Mesenchymal stem cell (in vitro differentiated cells and primary cell): ENCODE data around the gene DNPEP.

Experiments
- DNase-seq: peaks from one replicate; pipeline ENCODE4 v3.0.0-alpha.2; 2013
- H2AFZ ChIP-seq: one replicate; pipeline ENCODE4 v1.6.1; 2013; ENCODE audit warnings: low read depth, mild to moderate bottlenecking, control low read depth, inconsistent platforms, low read length, moderate library complexity
- H2AK5ac ChIP-seq: 2 replicates; pipeline ENCODE4 v1.6.1; 2013; ENCODE audit warnings: low read length, moderate library complexity, mild to moderate bottlenecking, inconsistent platforms; ENCODE audit not compliant: severe bottlenecking
- H2BK120ac ChIP-seq: one replicate; pipeline ENCODE4 v1.6.1; 2013; ENCODE audit warnings: low read depth, mild to moderate bottlenecking, inconsistent platforms, low read length, moderate library complexity
- H2BK12ac ChIP-seq, 2 experiments: one replicate each; pipeline ENCODE4 v1.6.1; 2013; ENCODE audit warnings: inconsistent platforms in 2 of 2, low read length in 2 of 2, mild to moderate bottlenecking in 2 of 2, moderate library complexity in 2 of 2, control low read depth in 1 of 2
- H2BK15ac ChIP-seq: one replicate; pipeline ENCODE4 v1.6.1; 2013; ENCODE audit warnings: mild to moderate bottlenecking, low read depth, inconsistent platforms; ENCODE audit not compliant: poor library complexity, severe bottlenecking
- H2BK5ac ChIP-seq: 2 replicates; pipeline ENCODE4 v1.6.1; 2013; ENCODE audit warnings: low read depth, mild to moderate bottlenecking, low read length, control low read depth, inconsistent platforms; ENCODE audit not compliant: poor library complexity, severe bottlenecking
- H3K14ac ChIP-seq, 2 experiments: one replicate each; pipeline ENCODE4 v1.6.1; 2013; ENCODE audit warnings: inconsistent platforms in 2 of 2, low read length in 2 of 2, control low read depth in 1 of 2, mild to moderate bottlenecking in 1 of 2, moderate library complexity in 1 of 2
- H3K18ac ChIP-seq, 2 experiments: one replicate each; pipeline ENCODE4 v1.6.1; 2013; ENCODE audit warnings: inconsistent platforms in 2 of 2, low read length in 2 of 2, control low read depth in 1 of 2, low read depth in 1 of 2, mild to moderate bottlenecking in 1 of 2
- H3K23ac ChIP-seq, 2 experiments: one replicate each; pipeline ENCODE4 v1.6.1; 2013; ENCODE audit warnings: inconsistent platforms in 2 of 2, low read length in 2 of 2, mild to moderate bottlenecking in 2 of 2, moderate library complexity in 2 of 2, control low read depth in 1 of 2
- H3K27ac ChIP-seq: 2 replicates; pipeline ENCODE4 v1.5.1; 2013; ENCODE audit warnings: mild to moderate bottlenecking, moderate library complexity, low read length, control low read depth, inconsistent platforms; ENCODE audit not compliant: poor library complexity, severe bottlenecking
- H3K27me3 ChIP-seq, 2 experiments: 2 replicates each; pipeline versions ENCODE4 v1.6.1 to v1.7.0; 2013; ENCODE audit warnings: low read length in 2 of 2, mild to moderate bottlenecking in 2 of 2, moderate library complexity in 2 of 2, control low read depth in 1 of 2, inconsistent platforms in 1 of 2; ENCODE audit not compliant: control insufficient read depth in 1 of 2, insufficient read depth in 1 of 2
- H3K36me3 ChIP-seq, 2 experiments: 2 replicates each; pipeline versions ENCODE4 v1.6.1 to v1.7.0; 2013; ENCODE audit warnings: low read length in 2 of 2, control low read depth in 1 of 2, inconsistent platforms in 1 of 2, low read depth in 1 of 2, mild to moderate bottlenecking in 1 of 2; ENCODE audit not compliant: insufficient read depth in 2 of 2, control insufficient read depth in 1 of 2
- H3K4ac ChIP-seq, 2 experiments: one replicate each; pipeline ENCODE4 v1.6.1; 2013; ENCODE audit warnings: inconsistent platforms in 2 of 2, low read length in 2 of 2, mild to moderate bottlenecking in 2 of 2, moderate library complexity in 2 of 2, control low read depth in 1 of 2, low read depth in 1 of 2
- H3K4me1 ChIP-seq: 2 replicates; pipeline ENCODE4 v1.6.1; 2013; ENCODE audit warnings: low read depth, low read length, control low read depth; ENCODE audit not compliant: control insufficient read depth, insufficient read depth
- H3K4me2 ChIP-seq: 2 replicates; pipeline ENCODE4 v1.6.1; 2013; ENCODE audit warnings: low read length, mild to moderate bottlenecking, inconsistent platforms; ENCODE audit not compliant: poor library complexity, severe bottlenecking
- H3K4me3 ChIP-seq, 2 experiments: 2 replicates each; pipeline versions ENCODE4 v1.5.1 to v1.7.0; 2013; ENCODE audit warnings: low read length in 2 of 2, mild to moderate bottlenecking in 2 of 2, control low read depth in 1 of 2, low read depth in 1 of 2; ENCODE audit not compliant: insufficient read depth in 1 of 2
- H3K79me1 ChIP-seq: replicated peaks from 2 replicates; pipeline ENCODE4 v1.6.1; 2013; ENCODE audit warnings: mild to moderate bottlenecking, control low read depth, low read length, inconsistent platforms; ENCODE audit not compliant: poor library complexity, severe bottlenecking
- H3K9ac ChIP-seq: 2 replicates; pipeline ENCODE4 v1.7.0; 2013; ENCODE audit warnings: mild to moderate bottlenecking, low read length, moderate library complexity
- H3K9me3 ChIP-seq: 2 replicates; pipeline ENCODE4 v1.7.0; 2013; ENCODE audit warnings: mild to moderate bottlenecking, low read length; ENCODE audit not compliant: control insufficient read depth
- H4K8ac ChIP-seq: one replicate; pipeline ENCODE4 v1.6.1; 2013; ENCODE audit warnings: inconsistent platforms, mild to moderate bottlenecking, low read length, moderate library complexity
- H4K91ac ChIP-seq: one replicate; pipeline ENCODE4 v1.6.1; 2013; ENCODE audit warnings: mild to moderate bottlenecking, low read length, inconsistent platforms
- WGBS: methylation state at CpG from one replicate; pipeline ENCODE4 v1.1.7; 2013; ENCODE audit warnings: mixed read lengths; 5-methylcytosine and 5-hydroxymethylcytosine counted together

DNPEP gene

DNA sequence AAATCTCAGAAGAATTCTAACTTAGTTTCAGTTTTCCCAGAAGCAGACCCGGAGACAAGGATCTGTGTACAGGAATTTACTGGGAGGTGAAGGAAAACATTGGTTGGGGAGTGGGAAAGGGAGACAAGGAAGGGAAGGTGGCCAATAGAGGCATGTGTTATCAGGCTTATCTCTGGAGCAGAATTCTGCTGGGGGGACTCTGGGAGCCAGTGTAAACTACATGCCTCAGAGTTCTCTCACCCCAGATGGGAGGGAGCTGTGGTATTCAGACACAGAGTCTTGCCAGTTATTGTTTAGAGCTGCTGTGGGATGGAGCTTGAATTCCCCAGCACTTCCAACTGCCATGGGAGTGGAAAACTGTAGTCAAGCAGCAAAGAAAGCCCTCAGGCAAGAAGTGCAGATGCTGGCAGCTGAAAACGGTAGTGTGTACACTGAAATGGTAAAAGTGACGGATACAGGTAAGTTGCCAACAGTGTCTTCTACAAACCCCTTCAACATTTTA is 19.0 kb downstream of the DNPEP start:
- Histone ChIP-seq H2BK5ac (no peak overlapping the region), H3K27ac (peak overlapping the region; percentile 3), H3K4me1 (peaks cover 2% of the 10 kb centered on the region), H3K4me2 (no peak overlapping the region), H3K9ac (peak overlapping the region; percentile 50), H4K91ac (no peak overlapping the region), H3K4ac (peak overlapping the region in 1 of 2 experiments; percentile 73), H2BK15ac (no peak overlapping the region), H3K18ac (peak overlapping the region in 1 of 2 experiments; percentile 49), H2BK120ac (no peak overlapping the region), H4K8ac (no peak overlapping the region), H3K14ac (no peak overlapping the region), H3K36me3 (peaks cover 6% of the 10 kb centered on the region in 2 experiments), H3K4me3 (peak overlapping the region in 1 of 2 experiments; percentile 58), H3K23ac (no peak overlapping the region), H3K9me3 (no peaks in the 10 kb centered on the region), H2BK12ac (peak overlapping the region in 1 of 2 experiments; percentile 42), H2AFZ (no peak overlapping the region), H3K27me3 (no peaks in the 10 kb centered on the region), H2AK5ac (no peak overlapping the region), H3K79me1 (no peaks in the 10 kb centered on the region)
- WGBS: 44% methylated on average over 1 of the region's 3 CpGs
- DNase-seq: peak; percentile 88

DNA sequence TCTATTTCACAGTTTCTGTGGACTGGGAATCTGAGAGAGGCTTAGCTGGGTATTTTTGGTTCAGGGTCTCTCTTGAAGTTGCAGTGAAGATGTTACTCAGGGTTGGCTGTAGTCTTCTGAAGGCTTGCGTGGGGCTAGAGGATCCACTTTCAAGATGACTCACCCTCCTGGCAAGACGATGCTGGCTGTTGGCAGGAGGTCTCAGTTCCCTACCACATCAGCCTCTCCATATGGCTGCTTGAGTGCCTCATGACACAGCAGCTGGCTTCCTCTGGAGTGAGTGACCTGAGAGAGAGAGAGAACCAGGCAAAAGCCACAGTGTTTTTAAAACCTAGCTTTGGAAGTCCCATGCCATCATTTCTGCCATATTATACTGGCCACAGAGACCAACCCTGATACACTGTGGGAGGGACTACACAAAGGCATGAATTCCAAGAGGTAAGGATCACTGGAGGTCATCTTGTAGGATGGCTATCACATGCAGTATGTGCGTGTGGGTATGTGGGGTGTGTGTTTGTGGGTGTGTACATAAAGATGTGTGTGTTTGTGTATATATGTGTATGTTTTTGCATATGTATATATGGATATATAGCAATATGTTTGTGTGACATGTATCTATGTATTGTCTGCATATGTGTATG is 25.1 kb downstream of the DNPEP start:
- H3K4me2 ChIP-seq: no peak overlapping the region
- H3K4me1 ChIP-seq: peaks cover 11% of the 10 kb centered on the region
- H3K18ac ChIP-seq: no peak overlapping the region
- no peak overlapping the region for H4K8ac ChIP-seq
- no peak overlapping the region for H2BK15ac ChIP-seq
- DNase-seq: peak; percentile 92
- peak overlapping the region in 1 of 2 experiments; percentile 17 for H3K4me3 ChIP-seq
- 34% methylated on average over 3 of the region's 3 CpGs for WGBS
- H2BK12ac ChIP-seq: no peak overlapping the region
- H3K9ac ChIP-seq: peak overlapping the region; percentile 35
- no peak overlapping the region for H3K4ac ChIP-seq
- H3K36me3 ChIP-seq: no peaks in the 10 kb centered on the region
- no peaks in the 10 kb centered on the region for H3K9me3 ChIP-seq
- H2BK120ac ChIP-seq: no peak overlapping the region
- H3K27ac ChIP-seq: no peak overlapping the region
- no peak overlapping the region for H2AK5ac ChIP-seq
- H2BK5ac ChIP-seq: no peak overlapping the region
- no peak overlapping the region for H2AFZ ChIP-seq
- no peak overlapping the region for H4K91ac ChIP-seq
- no peaks in the 10 kb centered on the region for H3K79me1 ChIP-seq
- H3K27me3 ChIP-seq: peaks cover 24 to 35% of the 10 kb centered on the region in 2 experiments
- no peak overlapping the region for H3K23ac ChIP-seq
- no peak overlapping the region for H3K14ac ChIP-seq

DNA sequence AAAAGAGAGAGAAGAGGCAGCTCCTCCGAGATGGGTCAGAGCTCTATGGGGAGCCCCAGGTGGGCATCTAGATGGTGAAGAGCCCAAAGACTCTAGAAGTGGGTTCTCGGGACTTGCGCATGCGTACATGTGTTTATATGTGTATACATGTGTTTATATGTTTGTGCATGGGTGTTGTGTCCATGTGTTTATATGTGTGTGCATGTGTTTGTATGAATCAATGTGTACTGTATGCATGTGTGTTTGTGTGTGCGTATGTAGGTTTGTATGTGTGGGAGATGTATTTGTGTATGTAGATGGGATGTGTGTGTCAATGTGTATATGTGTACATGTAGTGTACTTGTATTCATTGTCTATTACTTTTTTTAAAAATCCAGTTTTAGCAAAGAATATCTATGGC is 25.6 kb downstream of the DNPEP start:
- Histone ChIP-seq H2AFZ (no peak overlapping the region), H2BK15ac (no peak overlapping the region), H3K79me1 (no peaks in the 10 kb centered on the region), H3K4ac (no peak overlapping the region), H3K23ac (no peak overlapping the region), H3K36me3 (no peaks in the 10 kb centered on the region), H3K9me3 (no peaks in the 10 kb centered on the region), H4K8ac (no peak overlapping the region), H3K14ac (no peak overlapping the region), H3K18ac (no peak overlapping the region), H2BK120ac (no peak overlapping the region), H2BK12ac (no peak overlapping the region), H3K4me1 (peaks cover 11% of the 10 kb centered on the region), H3K4me2 (no peak overlapping the region), H3K27me3 (peaks cover 30 to 39% of the 10 kb centered on the region in 2 experiments), H3K27ac (no peak overlapping the region), H3K9ac (no peak overlapping the region), H4K91ac (no peak overlapping the region), H2BK5ac (no peak overlapping the region), H2AK5ac (no peak overlapping the region), H3K4me3 (no peak overlapping the region)
- WGBS: 97% methylated on average over 5 of the region's 5 CpGs
- no peak for DNase-seq

- Histone ChIP-seq H3K23ac (no peak overlapping the region), H3K27ac (no peak overlapping the region), H4K8ac (no peak overlapping the region), H3K4me1 (peaks cover 11% of the 10 kb centered on the region), H4K91ac (no peak overlapping the region), H2AK5ac (no peak overlapping the region), H3K14ac (no peak overlapping the region), H2BK5ac (no peak overlapping the region), H3K27me3 (peaks cover 54 to 60% of the 10 kb centered on the region in 2 experiments), H2BK12ac (no peak overlapping the region), H3K9me3 (no peaks in the 10 kb centered on the region), H2BK120ac (no peak overlapping the region), H2AFZ (no peak overlapping the region), H3K9ac (peak overlapping the region; percentile 42), H3K79me1 (no peaks in the 10 kb centered on the region), H3K4ac (no peak overlapping the region), H3K36me3 (no peaks in the 10 kb centered on the region), H3K4me3 (peak overlapping the region in 1 of 2 experiments; percentile 75), H2BK15ac (no peak overlapping the region), H3K18ac (no peak overlapping the region), H3K4me2 (peak overlapping the region; percentile 59)
- no peak for DNase-seq
- 6% methylated on average over 44 of the region's 66 CpGs for WGBS
Measured at GRCh38 chr2:219358170-219359075, 29.3 kb downstream of the DNPEP start.
